ENCODE data around the gene ATXN1.

- TF ChIP-seq CTCF (IDR thresholded peaks at IDR 0.05): no peak
- no peak for TF ChIP-seq POLR2A (IDR thresholded peaks at IDR 0.05)
- no peak for TF ChIP-seq POLR2AphosphoS5 (IDR thresholded peaks at IDR 0.05)
Observed at GRCh38 chr6:16737925-16738324, 23.3 kb downstream of the ATXN1 start.

Measured in gastroesophageal sphincter (tissue), 3 donors.